Endothelial cell of umbilical vein (primary cell): ENCODE measurements around the gene CUX1. TPM values are rescaled to one million over a fixed set of nuclear protein-coding genes. Genes with fewer than 3 reads are reported as not detected.

Experiments
- BruUV-seq: library from RNA; stranded (reverse); fragments of 400-500 nt; replicated peaks from 2 replicates; lab custom pipeline; 2021; lab: Mats Ljungman, UMichigan
- CTCF ChIA-PET: fragments of 300-600, 350-600 bp; sonication (Branson Sonifier 250); formaldehyde crosslinking; loops from one replicate; lab custom pipeline; 2021; ENCODE audit warnings: antibody characterized with exemption, inconsistent platforms; lab: Charles Lee
- POLR2A ChIA-PET: fragments of 300-600, 350-600 bp; sonication (Branson Sonifier 250); formaldehyde crosslinking; loops from one replicate; lab custom pipeline; 2021; ENCODE audit warnings: antibody characterized with exemption, inconsistent platforms; lab: Charles Lee
- DNase-seq: peaks from one replicate; pipeline ENCODE4 v3.0.0-alpha.2; 2011; ENCODE audit warnings: low read depth, low spot score
- FAIRE-seq: peaks from 2 replicates; lab custom pipeline; 2011; peaks lifted over from hg19 to GRCh38; lab: Jason Lieb, UNC
- H2AFZ ChIP-seq: 2 replicates; pipeline ENCODE4 v1.6.0; 2012; ENCODE audit warnings: low read depth, low read length, control low read depth, inconsistent platforms
- H3K27ac ChIP-seq: 2 replicates; pipeline ENCODE4 v1.5.1; 2011; ENCODE audit warnings: low read depth, mild to moderate bottlenecking, control low read depth, low read length, moderate library complexity; ENCODE audit not compliant: insufficient read depth
- H3K27me3 ChIP-seq, 2 experiments: 2 replicates each; pipeline versions ENCODE4 v1.6.0 to v1.6.1; 2011; ENCODE audit warnings: low read length in 2 of 2, mixed read lengths in 1 of 2; ENCODE audit not compliant: control insufficient read depth in 2 of 2, insufficient read depth in 2 of 2
- H3K36me3 ChIP-seq, 2 experiments: 2 replicates in 1 of 2; 3 replicates in 1 of 2; pipeline ENCODE4 v1.5.1; 2011; ENCODE audit warnings: low read length in 2 of 2, mild to moderate bottlenecking in 1 of 2, moderate library complexity in 1 of 2; ENCODE audit not compliant: control insufficient read depth in 2 of 2, insufficient read depth in 2 of 2; ENCODE audit errors: extremely low read depth in 1 of 2
- H3K4me1 ChIP-seq: 3 replicates; pipeline ENCODE4 v1.5.1; 2011; ENCODE audit warnings: mild to moderate bottlenecking, low read length; ENCODE audit not compliant: control insufficient read depth, insufficient read depth; ENCODE audit errors: extremely low read depth
- H3K4me2 ChIP-seq: 2 replicates; pipeline ENCODE4 v1.6.1; 2011; ENCODE audit warnings: low read length, control low read depth, mixed read lengths; ENCODE audit not compliant: insufficient read depth
- H3K4me3 ChIP-seq, 3 experiments: fragments of 200-600 bp in 1 of 3; sonication (generic), shearing (Covaris generic) in 1 of 3; replicated peaks in 1 of 3; 2 replicates each; pipeline ENCODE4 v1.5.1; 2011 to 2016; ENCODE audit warnings: control low read depth in 3 of 3, low read length in 3 of 3, mild to moderate bottlenecking in 2 of 3, inconsistent platforms in 1 of 3, low read depth in 1 of 3, moderate library complexity in 1 of 3; ENCODE audit not compliant: insufficient read depth in 1 of 3
- H3K79me2 ChIP-seq: 2 replicates; pipeline ENCODE4 v1.6.0; 2012; ENCODE audit warnings: low read length, inconsistent platforms; ENCODE audit not compliant: control insufficient read depth, insufficient read depth
- H3K9ac ChIP-seq: replicated peaks from 2 replicates; pipeline ENCODE3; 2011; ENCODE audit warnings: low read length, control low read depth; ENCODE audit not compliant: insufficient read depth; ENCODE audit errors: extremely low read depth
- H3K9me1 ChIP-seq: replicated peaks from 3 replicates; pipeline ENCODE4 v1.6.0; 2011; ENCODE audit warnings: mild to moderate bottlenecking, low read length; ENCODE audit not compliant: control insufficient read depth, insufficient read depth; ENCODE audit errors: extremely low read depth
- H3K9me3 ChIP-seq: replicated peaks from 2 replicates; pipeline ENCODE4 v1.5.1; 2012; ENCODE audit warnings: low read length, inconsistent platforms; ENCODE audit not compliant: control insufficient read depth, insufficient read depth
- H4K20me1 ChIP-seq: replicated peaks from 2 replicates; pipeline ENCODE3; 2011; ENCODE audit warnings: mild to moderate bottlenecking, low read length; ENCODE audit not compliant: control insufficient read depth, insufficient read depth; ENCODE audit errors: extremely low read depth
- EZH2 ChIP-seq: IDR thresholded peaks from 2 replicates; pipeline ENCODE4 v1.6.1; 2012; ENCODE audit warnings: borderline replicate concordance, low read depth, mild to moderate bottlenecking, moderate library complexity, low read length, inconsistent platforms; ENCODE audit not compliant: severe bottlenecking
- FOS ChIP-seq: IDR thresholded peaks from 2 replicates; pipeline ENCODE4 v1.6.1; 2011; ENCODE audit warnings: mild to moderate bottlenecking, low read length, moderate library complexity, borderline replicate concordance; ENCODE audit not compliant: insufficient read depth
- GATA2 ChIP-seq: IDR thresholded peaks from 2 replicates; pipeline ENCODE4 v1.7.0; 2011; ENCODE audit warnings: low read depth, mild to moderate bottlenecking, moderate library complexity, mixed read lengths, low read length; ENCODE audit not compliant: insufficient read length, insufficient read depth
- JUN ChIP-seq: IDR thresholded peaks from 2 replicates; pipeline ENCODE4 v1.6.1; 2011; ENCODE audit warnings: borderline replicate concordance, low read depth; ENCODE audit not compliant: insufficient read length, insufficient read depth
- MYC ChIP-seq: IDR thresholded peaks from one replicate; pipeline ENCODE4 v1.6.1; 2011; ENCODE audit warnings: mild to moderate bottlenecking, low read depth, low read length
- POLR2A ChIP-seq: IDR thresholded peaks from 2 replicates; pipeline ENCODE4 v1.6.1; 2012; ENCODE audit warnings: low read depth, mild to moderate bottlenecking, control low read depth, low read length
- POLR2AphosphoS5 ChIP-seq: IDR thresholded peaks from 2 replicates; pipeline ENCODE4 v1.6.1; 2012; ENCODE audit warnings: low read depth, mild to moderate bottlenecking, control low read depth, low read length, moderate library complexity; ENCODE audit not compliant: insufficient read depth
- dilution Hi-C: fragments of 300-500 bp; cut with MboI; formaldehyde crosslinking; loops from one replicate; pipeline ENCODE4 v1.15.0; 2019; ENCODE audit warnings: low sequenced_read_pairs; ENCODE audit not compliant: extremely low pct_ligation_motif_present
- intact Hi-C: fragments of 100-400 bp; cut with micrococcal nuclease; formaldehyde crosslinking; loops from one replicate; pipeline ENCODE4 v1.10.0; 2022
- polyA plus RNA-seq, 4 experiments: library from polyadenylated mRNA; depleted of rRNA in 3 of 4; stranded (reverse) in 3 of 4; unstranded in 1 of 4; fragments of >200 nt; gene quantifications; 2 replicates each; pipeline versions ENCODE4 v1.2.1 to v1.2.3, GENCODE V29; 2011 to 2012; ENCODE audit warnings: missing spikeins in 1 of 4
- total RNA-seq: library from RNA; stranded (reverse); gene quantifications from 2 replicates; pipeline ENCODE4 v1.2.3, GENCODE V29; 2021
- TF ChIP-seq, protein P1 (sequence below), 2 donors: IDR thresholded peaks; 1 replicate in 1 of 2; 2 replicates in 1 of 2; pipeline ENCODE4 v1.5.1; 2011; ENCODE audit warnings: low read length in 2 of 2, mild to moderate bottlenecking in 2 of 2, moderate library complexity in 2 of 2, control low read depth in 1 of 2, inconsistent platforms in 1 of 2, low read depth in 1 of 2; ENCODE audit not compliant: insufficient read depth in 1 of 2; ENCODE audit errors: extremely low read depth in 1 of 2
- TF ChIP-seq, protein P2 (sequence below): IDR thresholded peaks from 2 replicates; pipeline ENCODE4 v1.6.1; 2011; ENCODE audit not compliant: insufficient read depth, insufficient read length

Gene CUX1
- total and polyA plus RNA-seq, 2 donors (not counting 3 experiments of a cell fraction or from before 2014, with no cell fraction given) = 13.8 to 49.8 TPM

- Histone ChIP-seq H3K4me2 (no peak overlapping the region), H3K79me2 (no peaks in the 10 kb centered on the region), H3K9ac (no peak overlapping the region), H3K9me3 (no peaks in the 10 kb centered on the region), H3K36me3 (no peaks in the 10 kb centered on the region), H4K20me1 (no peaks in the 10 kb centered on the region), H3K9me1 (no peaks in the 10 kb centered on the region), H3K4me1 (no peaks in the 10 kb centered on the region), H3K4me3 (no peak overlapping the region), H2AFZ (no peak overlapping the region), H3K27ac (no peak overlapping the region), H3K27me3 (no peaks in the 10 kb centered on the region)
- FAIRE-seq (no peak), DNase-seq (no peak)
- no TSS peak for BruUV-seq
- ChIA-PET POLR2A (no interaction called here), CTCF (no interaction called here)
- dilution Hi-C loops = no loop called here
- intact Hi-C loops = no loop called here
- no peak for TF ChIP-seq FOS
- TF ChIP-seq, protein P1, sequence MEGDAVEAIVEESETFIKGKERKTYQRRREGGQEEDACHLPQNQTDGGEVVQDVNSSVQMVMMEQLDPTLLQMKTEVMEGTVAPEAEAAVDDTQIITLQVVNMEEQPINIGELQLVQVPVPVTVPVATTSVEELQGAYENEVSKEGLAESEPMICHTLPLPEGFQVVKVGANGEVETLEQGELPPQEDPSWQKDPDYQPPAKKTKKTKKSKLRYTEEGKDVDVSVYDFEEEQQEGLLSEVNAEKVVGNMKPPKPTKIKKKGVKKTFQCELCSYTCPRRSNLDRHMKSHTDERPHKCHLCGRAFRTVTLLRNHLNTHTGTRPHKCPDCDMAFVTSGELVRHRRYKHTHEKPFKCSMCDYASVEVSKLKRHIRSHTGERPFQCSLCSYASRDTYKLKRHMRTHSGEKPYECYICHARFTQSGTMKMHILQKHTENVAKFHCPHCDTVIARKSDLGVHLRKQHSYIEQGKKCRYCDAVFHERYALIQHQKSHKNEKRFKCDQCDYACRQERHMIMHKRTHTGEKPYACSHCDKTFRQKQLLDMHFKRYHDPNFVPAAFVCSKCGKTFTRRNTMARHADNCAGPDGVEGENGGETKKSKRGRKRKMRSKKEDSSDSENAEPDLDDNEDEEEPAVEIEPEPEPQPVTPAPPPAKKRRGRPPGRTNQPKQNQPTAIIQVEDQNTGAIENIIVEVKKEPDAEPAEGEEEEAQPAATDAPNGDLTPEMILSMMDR (IDR thresholded peaks at IDR 0.05; ENCODE audit: extremely low read depth in 1 of 2, insufficient read depth in 1 of 2, low read depth in 1 of 2, low read length in 2 of 2) = no peak
- TF ChIP-seq POLR2A = no peak
- no peak for TF ChIP-seq EZH2
- no peak for TF ChIP-seq GATA2
- TF ChIP-seq POLR2AphosphoS5 = no peak
- TF ChIP-seq MYC = no peak
- TF ChIP-seq, protein P2, sequence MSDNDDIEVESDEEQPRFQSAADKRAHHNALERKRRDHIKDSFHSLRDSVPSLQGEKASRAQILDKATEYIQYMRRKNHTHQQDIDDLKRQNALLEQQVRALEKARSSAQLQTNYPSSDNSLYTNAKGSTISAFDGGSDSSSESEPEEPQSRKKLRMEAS = no peak
- TF ChIP-seq JUN = no peak
Observed at GRCh38 chr7:102000123-102000522, 182.7 kb downstream of the CUX1 start.
